WI38 (cell line): ENCODE measurements around the gene BMPER.

Experiments
- H3K4me3 ChIP-seq: 2 replicates; pipeline ENCODE4 v1.5.1; 2011; ENCODE audit warnings: low read depth, mild to moderate bottlenecking, control low read depth, low read length
- CTCF ChIP-seq: IDR thresholded peaks from 2 replicates; pipeline ENCODE4 v1.5.1; 2012; ENCODE audit warnings: low read depth, mild to moderate bottlenecking, control low read depth, low read length

Gene BMPER

GRCh38 chr7:33981671-33982424, 76.5 kb downstream of the BMPER start:
- H3K4me3 ChIP-seq: no peak overlapping the region
- no peak for TF ChIP-seq CTCF

GRCh38 chr7:33982425-33982786, 77.1 kb downstream of the BMPER start:
- H3K4me3 ChIP-seq: no peak overlapping the region
- peak; percentile 58 for TF ChIP-seq CTCF

GRCh38 chr7:33986451-33986850, 81.1 kb downstream of the BMPER start:
- peak overlapping the region; percentile 23 for H3K4me3 ChIP-seq
- TF ChIP-seq CTCF: no peak

- no peak for TF ChIP-seq CTCF
- H3K4me3 ChIP-seq: peak overlapping the region; percentile 18; the same call in 1 of the 2 replicates
Observed at GRCh38 chr7:33986951-33987947, 81.9 kb downstream of the BMPER start.

GRCh38 chr7:33996899-33997298, 91.6 kb downstream of the BMPER start:
- no peak for TF ChIP-seq CTCF
- no peak overlapping the region for H3K4me3 ChIP-seq

- no peak overlapping the region for H3K4me3 ChIP-seq
- no peak for TF ChIP-seq CTCF
Observed at GRCh38 chr7:33998476-33998875, 93.1 kb downstream of the BMPER start.
